Measurements from ENCODE around the gene GEMIN7.
"Not testable (repeated sequence)": the region's sequence is repeated elsewhere in the genome, so short reads cannot be mapped to it uniquely, and the experiment has no call there.

Gene GEMIN7

GRCh38 chr19:45102481-45102880 lies 23.4 kb downstream of the GEMIN7 start:
- DNase-seq (ENCODE audit: insufficient read length, low spot score) (no peak), FAIRE-seq (no peak)

- FAIRE-seq (no peak), DNase-seq (ENCODE audit: insufficient read length, low spot score) (no peak)
Observed at GRCh38 chr19:45103156-45103507, 24.1 kb downstream of the GEMIN7 start.

GRCh38 chr19:45103508-45104319 lies 24.7 kb downstream of the GEMIN7 start:
- FAIRE-seq = no peak

GRCh38 chr19:45104658-45105349 lies 25.7 kb downstream of the GEMIN7 start:
- no peak for DNase-seq (ENCODE audit: insufficient read length, low spot score)
- FAIRE-seq = no peak

More at GRCh38 chr19:45103508-45104319, 24.7 kb downstream of the GEMIN7 start:
- DNase-seq (ENCODE audit: insufficient read length, low spot score) = no peak

GRCh38 chr19:45106363-45106762 lies 27.3 kb downstream of the GEMIN7 start:
- not testable (repeated sequence) for FAIRE-seq; DNase-seq (ENCODE audit: insufficient read length, low spot score)

GRCh38 chr19:45107621-45108150 lies 28.6 kb downstream of the GEMIN7 start:
- DNase-seq (ENCODE audit: insufficient read length, low spot score) (no peak), FAIRE-seq (no peak)

GRCh38 chr19:45110851-45111266 lies 31.8 kb downstream of the GEMIN7 start:
- FAIRE-seq = no peak
- no peak for DNase-seq (ENCODE audit: insufficient read length, low spot score)

GRCh38 chr19:45112111-45112827 lies 33.2 kb downstream of the GEMIN7 start:
- FAIRE-seq = peak; percentile 51
- DNase-seq (ENCODE audit: insufficient read length, low spot score) = no peak

- no peak for DNase-seq (ENCODE audit: insufficient read length, low spot score)
- no peak for FAIRE-seq
Observed at GRCh38 chr19:45113628-45114027, 34.6 kb downstream of the GEMIN7 start.

GRCh38 chr19:45114116-45114515 lies 35.1 kb downstream of the GEMIN7 start:
- FAIRE-seq (no peak), DNase-seq (ENCODE audit: insufficient read length, low spot score) (no peak)

- FAIRE-seq (no peak), DNase-seq (ENCODE audit: insufficient read length, low spot score) (no peak)
Observed at GRCh38 chr19:45115809-45116615, 37.0 kb downstream of the GEMIN7 start.

GRCh38 chr19:45117167-45117594 lies 38.1 kb downstream of the GEMIN7 start:
- DNase-seq (ENCODE audit: insufficient read length, low spot score) (no peak), FAIRE-seq (no peak)

- no peak for DNase-seq (ENCODE audit: insufficient read length, low spot score)
- no peak for FAIRE-seq
Observed at GRCh38 chr19:45117671-45118070, 38.6 kb downstream of the GEMIN7 start.

- FAIRE-seq = no peak
- no peak for DNase-seq (ENCODE audit: insufficient read length, low spot score)
Observed at GRCh38 chr19:45118106-45118505, 39.0 kb downstream of the GEMIN7 start.

GRCh38 chr19:45118591-45119355 lies 39.7 kb downstream of the GEMIN7 start:
- DNase-seq (ENCODE audit: insufficient read length, low spot score) = not testable (repeated sequence)

GRCh38 chr19:45119582-45119981 lies 40.5 kb downstream of the GEMIN7 start:
- DNase-seq (ENCODE audit: insufficient read length, low spot score) (no peak), FAIRE-seq (no peak)

More at GRCh38 chr19:45118591-45119355, 39.7 kb downstream of the GEMIN7 start:
- FAIRE-seq = not testable (repeated sequence)

GRCh38 chr19:45121827-45122345 lies 42.8 kb downstream of the GEMIN7 start:
- FAIRE-seq = no peak
- no peak for DNase-seq (ENCODE audit: insufficient read length, low spot score)

- FAIRE-seq (no peak), DNase-seq (ENCODE audit: insufficient read length, low spot score) (no peak)
Observed at GRCh38 chr19:45122832-45123231, 43.8 kb downstream of the GEMIN7 start.

GRCh38 chr19:45123440-45123850 lies 44.4 kb downstream of the GEMIN7 start:
- FAIRE-seq (no peak), DNase-seq (ENCODE audit: insufficient read length, low spot score) (no peak)
